MM.1S (cell line): ENCODE data around the gene MPPED1.

Experiments
- DNase-seq: peaks from one replicate; pipeline ENCODE4 v3.0.0-alpha.2; 2015
- H2AFZ ChIP-seq: fragments of 300-600 bp; sonication (generic); 2 replicates; pipeline ENCODE4 v1.6.0; 2016; ENCODE audit warnings: antibody characterized with exemption, low read length
- H3F3A ChIP-seq: fragments of 300-600 bp; sonication (generic); 2 replicates; pipeline ENCODE4 v1.6.1; 2016; ENCODE audit warnings: mild to moderate bottlenecking, antibody characterized with exemption, low read length, moderate library complexity, mixed read lengths; ENCODE audit not compliant: insufficient read depth
- H3K27ac ChIP-seq: fragments of 300-600 bp; sonication (generic); 2 replicates; pipeline ENCODE4 v1.5.1; 2016; ENCODE audit warnings: mild to moderate bottlenecking, low read length
- H3K27me3 ChIP-seq: fragments of 300-600 bp; sonication (generic); replicated peaks from 2 replicates; pipeline ENCODE4 v1.6.0; 2016; ENCODE audit warnings: low read length; ENCODE audit not compliant: insufficient read depth
- H3K36me3 ChIP-seq: fragments of 300-600 bp; sonication (generic); replicated peaks from 2 replicates; pipeline ENCODE4 v1.6.1; 2016; ENCODE audit warnings: mild to moderate bottlenecking, low read length, mixed read lengths; ENCODE audit not compliant: insufficient read depth
- H3K4me1 ChIP-seq: fragments of 300-600 bp; sonication (generic); 2 replicates; pipeline ENCODE4 v1.6.1; 2016; ENCODE audit warnings: low read length, mixed read lengths
- H3K4me2 ChIP-seq: fragments of 300-600 bp; sonication (generic); 2 replicates; pipeline ENCODE4 v1.6.0; 2016; ENCODE audit warnings: low read depth, low read length
- H3K4me3 ChIP-seq: fragments of 300-600 bp; sonication (generic); 2 replicates; pipeline ENCODE4 v1.5.1; 2016; ENCODE audit warnings: low read length, mixed read lengths
- H3K79me2 ChIP-seq: fragments of 300-600 bp; sonication (generic); 2 replicates; pipeline ENCODE4 v1.6.1; 2016; ENCODE audit warnings: mixed run types, low read length, mixed read lengths
- H3K9ac ChIP-seq: fragments of 300-600 bp; sonication (generic); 2 replicates; pipeline ENCODE4 v1.6.1; 2016; ENCODE audit warnings: low read length, mixed read lengths
- H3K9me2 ChIP-seq: fragments of 300-600 bp; sonication (generic); replicated peaks from 2 replicates; pipeline ENCODE4 v1.6.1; 2016; ENCODE audit warnings: mild to moderate bottlenecking, low read length, mixed read lengths; ENCODE audit not compliant: insufficient read depth
- H3K9me3 ChIP-seq: fragments of 300-600 bp; sonication (generic); replicated peaks from 2 replicates; pipeline ENCODE4 v1.6.1; 2016; ENCODE audit warnings: mild to moderate bottlenecking, low read length, mixed read lengths; ENCODE audit not compliant: insufficient read depth
- H4K20me1 ChIP-seq: fragments of 300-600 bp; sonication (generic); 2 replicates; pipeline ENCODE4 v1.6.1; 2016; ENCODE audit warnings: mild to moderate bottlenecking, low read length, moderate library complexity, mixed read lengths; ENCODE audit not compliant: insufficient read depth
- CTCF ChIP-seq: fragments of 300-600 bp; sonication (generic); IDR thresholded peaks from 2 replicates; pipeline ENCODE4 v1.5.1; 2016; ENCODE audit warnings: antibody characterized with exemption, low read length, mixed read lengths
- EZH2 ChIP-seq: fragments of 300-600 bp; sonication (generic); optimal IDR thresholded peaks from 2 replicates; pipeline ENCODE3; 2017; ENCODE audit warnings: low read depth, mild to moderate bottlenecking, antibody characterized with exemption, low read length, mixed read lengths
- EZH2phosphoT487 ChIP-seq: fragments of 300-600 bp; sonication (generic); IDR thresholded peaks from 2 replicates; pipeline ENCODE4 v1.6.1; 2018; ENCODE audit warnings: antibody characterized with exemption, low read length

MPPED1 gene

GRCh38 chr22:43555561-43556515 lies 144.0 kb downstream of the MPPED1 start:
- Histone ChIP-seq H3K36me3 (no peaks in the 10 kb centered on the region), H3K4me3 (no peak overlapping the region), H3K4me2 (no peak overlapping the region), H2AFZ (no peak overlapping the region), H3K27me3 (no peaks in the 10 kb centered on the region), H3K9me3 (no peaks in the 10 kb centered on the region), H3K9me2 (no peaks in the 10 kb centered on the region), H3K9ac (no peak overlapping the region), H3K79me2 (no peaks in the 10 kb centered on the region), H3F3A (peaks cover 6% of the 10 kb centered on the region), H3K4me1 (peaks cover 21% of the 10 kb centered on the region), H4K20me1 (no peaks in the 10 kb centered on the region), H3K27ac (no peak overlapping the region)
- TF ChIP-seq EZH2phosphoT487 (no peak), EZH2 (no peak), CTCF (no peak)
- DNase-seq: no peak
